HG03175 (cell line): ENCODE data around the gene SPAG16.

Experiments
- ATAC-seq: cut with Tn5 transposase; IDR thresholded peaks from one replicate; pipeline ENCODE4 v1.9.1; 2021; ENCODE audit warnings: mild to moderate bottlenecking, moderate library complexity; ENCODE audit not compliant: unreplicated experiment

Gene SPAG16

GRCh38 chr2:213787869-213788268 lies 503.6 kb downstream of the SPAG16 start:
- peak; percentile 95 for ATAC-seq

- ATAC-seq, result no peak
Measured at GRCh38 chr2:213789940-213790339, 505.7 kb downstream of the SPAG16 start.

GRCh38 chr2:213792045-213792444 lies 507.8 kb downstream of the SPAG16 start:
- ATAC-seq, result no peak

- ATAC-seq, result no peak
Measured at GRCh38 chr2:213806125-213806726, 522.0 kb downstream of the SPAG16 start.

- no peak for ATAC-seq
Measured at GRCh38 chr2:213816583-213816982, 532.3 kb downstream of the SPAG16 start.

- no peak for ATAC-seq
Measured at GRCh38 chr2:213818436-213818835, 534.2 kb downstream of the SPAG16 start.

GRCh38 chr2:213834331-213834730 lies 550.1 kb downstream of the SPAG16 start:
- no peak for ATAC-seq

- no peak for ATAC-seq
Measured at GRCh38 chr2:213834746-213835145, 550.5 kb downstream of the SPAG16 start.

GRCh38 chr2:213846856-213847255 lies 562.6 kb downstream of the SPAG16 start:
- ATAC-seq, result no peak

GRCh38 chr2:213847316-213847715 lies 563.1 kb downstream of the SPAG16 start:
- ATAC-seq, result no peak

GRCh38 chr2:213848631-213849030 lies 564.4 kb downstream of the SPAG16 start:
- no peak for ATAC-seq

- ATAC-seq, result no peak
Measured at GRCh38 chr2:213861638-213862037, 577.4 kb downstream of the SPAG16 start.

GRCh38 chr2:213862407-213863076 lies 578.3 kb downstream of the SPAG16 start:
- ATAC-seq, result no peak

- ATAC-seq, result no peak
Measured at GRCh38 chr2:213863541-213863940, 579.3 kb downstream of the SPAG16 start.

- no peak for ATAC-seq
Measured at GRCh38 chr2:213868526-213868925, 584.3 kb downstream of the SPAG16 start.

- ATAC-seq, result no peak
Measured at GRCh38 chr2:213885485-213885884, 601.2 kb downstream of the SPAG16 start.

GRCh38 chr2:213914510-213914909 lies 630.2 kb downstream of the SPAG16 start:
- no peak for ATAC-seq

GRCh38 chr2:213920014-213920413 lies 635.8 kb downstream of the SPAG16 start:
- no peak for ATAC-seq

GRCh38 chr2:213923543-213923942 lies 639.3 kb downstream of the SPAG16 start:
- no peak for ATAC-seq

GRCh38 chr2:213934560-213934959 lies 650.3 kb downstream of the SPAG16 start:
- peak; percentile 99 for ATAC-seq

- no peak for ATAC-seq
Measured at GRCh38 chr2:213958086-213958485, 673.8 kb downstream of the SPAG16 start.

- peak; percentile 88 for ATAC-seq
Measured at GRCh38 chr2:213959589-213959988, 675.3 kb downstream of the SPAG16 start.

GRCh38 chr2:213971536-213971935 lies 687.3 kb downstream of the SPAG16 start:
- no peak for ATAC-seq
